Fibroblast of lung (primary cell): ENCODE measurements around the gene SPC25.

Experiments used
- CTCF ChIP-seq, 2 donors: IDR thresholded peaks in 1 of 2; conservative IDR thresholded peaks in 1 of 2; 1 replicate in 1 of 2; 2 replicates in 1 of 2; pipeline ENCODE4 v1.5.1; 2011 to 2012; ENCODE audit warnings: low read length in 2 of 2, control low read depth in 1 of 2, inconsistent platforms in 1 of 2, low read depth in 1 of 2, mild to moderate bottlenecking in 1 of 2
- EZH2 ChIP-seq: IDR thresholded peaks from 2 replicates; pipeline ENCODE4 v1.5.1; 2012; ENCODE audit warnings: low read length, control low read depth, mild to moderate bottlenecking; ENCODE audit errors: missing control alignments

GRCh38 chr2:168851674-168852320 is 38.4 kb downstream of the SPC25 start:
- TF ChIP-seq CTCF (conservative IDR thresholded peaks at IDR 0.05 in 1 of 2, IDR thresholded peaks at IDR 0.05 in 1 of 2; ENCODE audit: low read depth in 1 of 2, low read length in 2 of 2) (no peak), EZH2 (no peak)
